ENCODE data around the gene COX6B1. TPM values are rescaled to one million over a fixed set of nuclear protein-coding genes. Genes with fewer than 3 reads are reported as not detected.

The COX6B1 gene
- total and polyA plus RNA-seq, 2 of the 8 experiments (the other 6 are each of a cell fraction or from before 2014, with no cell fraction given): 437 to 1,052 TPM

DNA sequence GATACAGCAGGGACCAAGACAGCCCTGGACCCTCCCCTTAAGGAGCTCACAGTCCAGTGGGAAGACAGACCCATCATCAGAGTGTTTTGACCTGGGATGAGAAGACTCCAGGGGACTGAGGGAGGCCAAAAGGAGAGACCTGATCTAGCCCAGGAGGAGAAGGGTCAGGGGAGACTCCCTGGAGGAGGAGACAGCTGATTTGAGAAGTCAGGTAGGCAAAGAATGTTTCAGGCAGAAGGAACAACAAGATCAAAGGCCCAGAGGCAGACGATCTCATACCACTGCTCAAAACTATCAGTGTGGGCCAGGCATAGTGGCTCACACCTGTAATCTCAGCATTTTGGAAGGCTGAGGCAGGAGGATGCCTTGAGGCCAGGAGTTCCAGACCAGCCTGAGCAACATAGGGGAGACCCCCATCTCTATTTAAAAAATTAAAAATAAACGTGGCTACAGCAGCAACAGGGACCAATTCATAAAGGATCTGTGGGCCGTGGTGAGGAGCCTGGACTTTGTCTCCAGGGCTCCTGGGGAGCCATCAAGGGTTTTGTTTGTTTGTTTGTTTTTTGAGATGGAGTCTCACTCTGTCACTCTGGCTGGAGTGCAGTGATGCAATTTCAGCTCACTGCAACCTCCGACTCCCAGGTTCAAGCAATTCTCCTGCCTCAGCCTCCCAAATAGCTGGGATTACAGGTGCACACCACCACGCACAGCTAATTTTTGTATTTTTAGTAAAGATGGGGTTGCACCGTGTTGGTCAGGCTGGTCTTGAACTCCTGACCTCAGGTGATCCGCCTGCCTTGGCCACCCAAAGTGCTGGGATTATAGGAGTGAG is 2.2 kb upstream of the COX6B1 start:
- peak overlapping the region; percentile 51; the same call in 1 of the 2 replicates for H3K18ac ChIP-seq (ENCODE audit: extremely low read depth, low read length)
- peak overlapping the region in 1 of 2 experiments; percentile 85; a peak in 2 of 4 replicates for H3K4me2 ChIP-seq (ENCODE audit: insufficient read depth in 1 of 2, low read depth in 2 of 2, low read length in 2 of 2)
- H2AK5ac ChIP-seq (ENCODE audit: low read depth, low read length): no peak overlapping the region
- no peak overlapping the region for H3K56ac ChIP-seq (replicated peaks; ENCODE audit: insufficient read length, low read depth, low read length)
- H2BK120ac ChIP-seq (replicated peaks; ENCODE audit: low read depth, low read length): no peak overlapping the region
- H3K4me1 ChIP-seq (replicated peaks in 1 of 4; ENCODE audit: control insufficient read depth in 3 of 4, insufficient read depth in 4 of 4, low read length in 3 of 4): peaks cover 7 to 27% (median 16%) of the 10 kb centered on the region in 4 experiments; a peak in 6 of 7 replicates
- no peak overlapping the region for H3K14ac ChIP-seq (ENCODE audit: insufficient read length)
- H3K4ac ChIP-seq (replicated peaks; ENCODE audit: insufficient read length, low read depth, low read length): no peak overlapping the region
- H3K79me1 ChIP-seq (ENCODE audit: low read depth, low read length): no peaks in the 10 kb centered on the region; the same call in 1 of the 2 replicates
- no peak overlapping the region for H3K27ac ChIP-seq (ENCODE audit: low read depth, low read length)
- peak overlapping the region; percentile 33; the same call in 1 of the 2 replicates for H2AFZ ChIP-seq (ENCODE audit: low read length)
- no peak overlapping the region for H3K9ac ChIP-seq (replicated peaks in 1 of 4; ENCODE audit: extremely low read depth in 1 of 4, low read depth in 3 of 4, low read length in 3 of 4)
- peak overlapping the region; percentile 28; the same call in 1 of the 2 replicates for H2BK5ac ChIP-seq (ENCODE audit: low read depth, low read length)
- H4K91ac ChIP-seq (replicated peaks; ENCODE audit: insufficient read length, low read length): peak overlapping the region; percentile 5
- H4K5ac ChIP-seq (ENCODE audit: insufficient read length, low read depth, low read length): no peak overlapping the region
- ChIA-PET POLR2A (ENCODE audit: partially characterized antibody) (interaction anchor here (1.1 to 1.6 kb wide), 3 partner anchors 16 to 88 kb away, joined by 3 to 5 read pairs (median 4); no protein-coding TSS in a partner anchor), CTCF (ENCODE audit: partially characterized antibody) (interaction anchor here (1.1 to 3.6 kb wide), 4 partner anchors 57 to 114 kb away, joined by 3 to 17 read pairs (median 7); no protein-coding TSS in a partner anchor)
- H3K4me3 ChIP-seq (ENCODE audit: extremely low read depth in 1 of 4, insufficient read depth in 2 of 4, low read depth in 3 of 4, low read length in 4 of 4): no peak overlapping the region
- H2BK15ac ChIP-seq (ENCODE audit: low read length): 0 out of 2 replicates have a peak overlapping the region, but pooled peaks have one; percentile 50
- WGBS, 2 experiments (ENCODE audit: extremely low coverage in 1 of 2, insufficient coverage in 1 of 2, insufficient read length in 1 of 2, insufficient replicate concordance in 2 of 2, low coverage in 1 of 2, low lambda C conversion rate in 2 of 2, missing lambda C conversion rate in 1 of 2): 84% methylated on average over 7 of the region's 7 CpGs; no CpG with 5 or more reads in 1 of the 2 experiments
- peaks cover 0 to 2% (median 0%) of the 10 kb centered on the region in 4 experiments; a peak in 3 of 8 replicates for H3K36me3 ChIP-seq (ENCODE audit: control insufficient read depth in 2 of 4, insufficient read depth in 4 of 4, low read length in 3 of 4)
- 0 out of 2 replicates have a peak overlapping the region, but pooled peaks have one; percentile 28 for H2BK12ac ChIP-seq (ENCODE audit: low read depth, low read length)
- FAIRE-seq (no peak), DNase-seq (ENCODE audit: low read depth in 1 of 2, low spot score in 2 of 2) (no peak)
- H4K8ac ChIP-seq (ENCODE audit: extremely low read depth, insufficient read depth, low read length): no peak overlapping the region
- H3K23me2 ChIP-seq (ENCODE audit: low read depth, low read length): peaks cover 23% of the 10 kb centered on the region; the same call in 1 of the 2 replicates
- peaks cover 5 to 19% of the 10 kb centered on the region in 2 experiments; a peak in 3 of 4 replicates for H3K79me2 ChIP-seq (ENCODE audit: control insufficient read depth in 1 of 2, insufficient read depth in 2 of 2, low read length in 2 of 2)
- H3K27me3 ChIP-seq (replicated peaks in 1 of 4; ENCODE audit: control insufficient read depth in 3 of 4, extremely low read depth in 1 of 4, insufficient read depth in 3 of 4, low read length in 3 of 4): peaks cover 0 to 6% (median 3%) of the 10 kb centered on the region in 4 experiments; a peak in 4 of 7 replicates
- H3K9me3 ChIP-seq (ENCODE audit: insufficient read depth in 2 of 2, low read depth in 1 of 2, low read length in 1 of 2): no peaks in the 10 kb centered on the region
- H2BK20ac ChIP-seq (ENCODE audit: low read length): no peak overlapping the region
- H4K20me1 ChIP-seq (replicated peaks in 1 of 2; ENCODE audit: control insufficient read depth in 1 of 2, insufficient read depth in 2 of 2, low read length in 2 of 2): no peaks in the 10 kb centered on the region
- H3K23ac ChIP-seq (ENCODE audit: insufficient read length): no peak overlapping the region
- TF ChIP-seq KDM1A (IDR thresholded peaks at IDR 0.05; ENCODE audit: borderline replicate concordance, low read length): no peak
